Uterus (tissue), 2 donors: ENCODE results near the gene CTDSP2.

Source experiments
- CTCF ChIP-seq, 4 experiments: fragments of 200-600 bp in 2 of 4; fragments of 450-650 bp in 2 of 4; sonication (generic) in 2 of 4; IDR thresholded peaks; one replicate each; pipeline ENCODE4 v1.5.1; 2016 to 2019; ENCODE audit warnings: antibody characterized with exemption in 4 of 4, mild to moderate bottlenecking in 2 of 4, moderate library complexity in 1 of 4
- POLR2A ChIP-seq, 2 donors: fragments of 450-650 bp; IDR thresholded peaks; one replicate each; pipeline ENCODE4 v1.6.1; 2016; ENCODE audit warnings: antibody characterized with exemption in 2 of 2, mild to moderate bottlenecking in 1 of 2, moderate library complexity in 1 of 2

- no peak for TF ChIP-seq CTCF (IDR thresholded peaks at IDR 0.05)
- no peak for TF ChIP-seq POLR2A (IDR thresholded peaks at IDR 0.05)
Observed at GRCh38 chr12:57825451-57825850, 21.1 kb downstream of the CTDSP2 start.
